ENCODE measurements around the gene NIP7. TPM values are rescaled to one million over a fixed set of nuclear protein-coding genes. Genes with fewer than 3 reads are reported as not detected.

Gene NIP7
- total and polyA plus RNA-seq, 2 donors (not counting 3 experiments of a cell fraction or from before 2014, with no cell fraction given), result 8.8 to 46.8 TPM

DNA sequence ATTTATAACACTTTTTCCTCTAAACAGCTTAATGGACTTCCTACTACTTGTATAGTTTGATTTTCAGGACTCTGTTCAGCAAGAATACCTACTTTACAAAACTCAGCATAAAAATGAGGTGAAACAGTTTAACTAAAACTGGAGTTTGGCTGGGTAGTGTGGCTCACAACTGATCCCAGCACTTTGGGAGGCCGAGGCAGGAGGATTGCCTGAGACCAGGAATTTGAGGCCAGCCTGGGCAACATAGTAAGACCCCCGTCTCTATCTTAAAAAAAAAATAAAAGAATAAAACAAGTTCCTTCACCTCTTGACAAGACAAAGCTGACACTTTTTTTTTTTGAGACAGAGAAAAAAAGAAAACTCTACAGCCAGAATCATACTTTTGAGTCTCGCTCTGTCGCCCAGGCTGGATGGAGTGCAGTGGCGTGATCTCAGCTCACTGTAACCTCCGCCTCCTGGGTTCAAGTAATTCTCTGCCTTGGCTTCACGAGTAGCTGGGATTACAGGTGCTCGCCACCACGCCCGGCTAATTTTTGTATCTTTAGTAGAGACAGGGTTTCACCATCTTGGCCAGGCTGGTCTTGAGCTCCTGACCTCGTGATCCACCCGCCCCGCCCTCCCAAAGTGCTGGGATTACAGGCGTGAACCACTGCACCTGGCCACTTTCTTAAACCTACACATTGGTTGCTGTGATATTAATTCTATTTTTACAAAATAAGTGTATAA is 11.8 kb upstream of the NIP7 start:
- H3K27ac ChIP-seq (ENCODE audit: insufficient read depth, low read depth, low read length), result no peak overlapping the region
- H3K9me1 ChIP-seq (replicated peaks; ENCODE audit: control insufficient read depth, extremely low read depth, insufficient read depth, low read length), result no peaks in the 10 kb centered on the region
- peaks cover 0 to 14% of the 10 kb centered on the region in 2 experiments for H3K36me3 ChIP-seq (ENCODE audit: control insufficient read depth in 2 of 2, extremely low read depth in 1 of 2, insufficient read depth in 2 of 2, low read length in 2 of 2)
- CTCF ChIA-PET, result interaction anchor here (1.3 to 2.4 kb wide), 2 partner anchors 17 to 177 kb away, joined by 4 to 8 read pairs; no protein-coding TSS in a partner anchor
- no peak overlapping the region for H3K9ac ChIP-seq (replicated peaks; ENCODE audit: extremely low read depth, insufficient read depth, low read length)
- H3K79me2 ChIP-seq (ENCODE audit: control insufficient read depth, insufficient read depth, low read length), result peaks cover 45% of the 10 kb centered on the region
- dilution Hi-C loops (cut with MboI; ENCODE audit: extremely low pct_ligation_motif_present, low sequenced_read_pairs) (no loop called here), intact Hi-C loops (cut with micrococcal nuclease) (no loop called here)
- no peaks in the 10 kb centered on the region for H3K27me3 ChIP-seq (ENCODE audit: control insufficient read depth in 2 of 2, insufficient read depth in 2 of 2, low read length in 2 of 2)
- TF ChIP-seq, protein P1, sequence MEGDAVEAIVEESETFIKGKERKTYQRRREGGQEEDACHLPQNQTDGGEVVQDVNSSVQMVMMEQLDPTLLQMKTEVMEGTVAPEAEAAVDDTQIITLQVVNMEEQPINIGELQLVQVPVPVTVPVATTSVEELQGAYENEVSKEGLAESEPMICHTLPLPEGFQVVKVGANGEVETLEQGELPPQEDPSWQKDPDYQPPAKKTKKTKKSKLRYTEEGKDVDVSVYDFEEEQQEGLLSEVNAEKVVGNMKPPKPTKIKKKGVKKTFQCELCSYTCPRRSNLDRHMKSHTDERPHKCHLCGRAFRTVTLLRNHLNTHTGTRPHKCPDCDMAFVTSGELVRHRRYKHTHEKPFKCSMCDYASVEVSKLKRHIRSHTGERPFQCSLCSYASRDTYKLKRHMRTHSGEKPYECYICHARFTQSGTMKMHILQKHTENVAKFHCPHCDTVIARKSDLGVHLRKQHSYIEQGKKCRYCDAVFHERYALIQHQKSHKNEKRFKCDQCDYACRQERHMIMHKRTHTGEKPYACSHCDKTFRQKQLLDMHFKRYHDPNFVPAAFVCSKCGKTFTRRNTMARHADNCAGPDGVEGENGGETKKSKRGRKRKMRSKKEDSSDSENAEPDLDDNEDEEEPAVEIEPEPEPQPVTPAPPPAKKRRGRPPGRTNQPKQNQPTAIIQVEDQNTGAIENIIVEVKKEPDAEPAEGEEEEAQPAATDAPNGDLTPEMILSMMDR (IDR thresholded peaks at IDR 0.05; ENCODE audit: extremely low read depth in 1 of 2, insufficient read depth in 1 of 2, low read depth in 1 of 2, low read length in 2 of 2), result no peak
- no peak for TF ChIP-seq FOS (IDR thresholded peaks at IDR 0.05; ENCODE audit: borderline replicate concordance, insufficient read depth, low read length)
- H4K20me1 ChIP-seq (replicated peaks; ENCODE audit: control insufficient read depth, extremely low read depth, insufficient read depth, low read length), result no peaks in the 10 kb centered on the region
- H3K4me1 ChIP-seq (ENCODE audit: control insufficient read depth, extremely low read depth, insufficient read depth, low read length), result peaks cover 21% of the 10 kb centered on the region
- no peak for DNase-seq (ENCODE audit: low read depth, low spot score)
- no peak overlapping the region for H2AFZ ChIP-seq (ENCODE audit: low read depth, low read length)
- no peak overlapping the region for H3K4me3 ChIP-seq (replicated peaks in 1 of 3; ENCODE audit: insufficient read depth in 1 of 3, low read depth in 1 of 3, low read length in 3 of 3)
- H3K9me3 ChIP-seq (replicated peaks; ENCODE audit: control insufficient read depth, insufficient read depth, low read length), result no peaks in the 10 kb centered on the region
- POLR2A ChIA-PET, result interaction anchor here (0.7 kb wide), 1 partner anchor 25 kb away, joined by 3 read pairs; no protein-coding TSS in a partner anchor
- H3K4me2 ChIP-seq (ENCODE audit: insufficient read depth, low read length), result no peak overlapping the region
- peak; percentile 49 for FAIRE-seq
- no TSS peak for BruUV-seq (replicated peaks)

GRCh38 chr16:69328854-69329316 is 10.7 kb upstream of the NIP7 start:
- H2AFZ ChIP-seq (ENCODE audit: low read depth, low read length), result no peak overlapping the region
- FAIRE-seq, result peak; percentile 76
- H3K36me3 ChIP-seq (ENCODE audit: control insufficient read depth in 2 of 2, extremely low read depth in 1 of 2, insufficient read depth in 2 of 2, low read length in 2 of 2), result peaks cover 0 to 8% of the 10 kb centered on the region in 2 experiments
- peak overlapping the region in 1 of 3 experiments; percentile 35 for H3K4me3 ChIP-seq (replicated peaks in 1 of 3; ENCODE audit: insufficient read depth in 1 of 3, low read depth in 1 of 3, low read length in 3 of 3)
- ChIA-PET POLR2A (interaction anchor here (0.6 kb wide), 1 partner anchor 12 kb away, joined by 3 read pairs; no protein-coding TSS in a partner anchor), CTCF (interaction anchor here (0.9 to 1.5 kb wide), 3 partner anchors 10 to 426 kb away, joined by 3 to 6 read pairs (median 5); partner anchors contain the start of genes COG8, NIP7 and NOB1)
- H4K20me1 ChIP-seq (replicated peaks; ENCODE audit: control insufficient read depth, extremely low read depth, insufficient read depth, low read length), result no peaks in the 10 kb centered on the region
- DNase-seq (ENCODE audit: low read depth, low spot score), result peak; percentile 44
- no peak overlapping the region for H3K27ac ChIP-seq (ENCODE audit: insufficient read depth, low read depth, low read length)
- peak overlapping the region; percentile 6 for H3K9ac ChIP-seq (replicated peaks; ENCODE audit: extremely low read depth, insufficient read depth, low read length)
- H3K9me3 ChIP-seq (replicated peaks; ENCODE audit: control insufficient read depth, insufficient read depth, low read length), result no peaks in the 10 kb centered on the region
- H3K27me3 ChIP-seq (ENCODE audit: control insufficient read depth in 2 of 2, insufficient read depth in 2 of 2, low read length in 2 of 2), result no peaks in the 10 kb centered on the region
- intact Hi-C loops (cut with micrococcal nuclease) (no loop called here), dilution Hi-C loops (cut with MboI; ENCODE audit: extremely low pct_ligation_motif_present, low sequenced_read_pairs) (no loop called here)
- H3K9me1 ChIP-seq (replicated peaks; ENCODE audit: control insufficient read depth, extremely low read depth, insufficient read depth, low read length), result no peaks in the 10 kb centered on the region
- H3K79me2 ChIP-seq (ENCODE audit: control insufficient read depth, insufficient read depth, low read length), result peaks cover 40% of the 10 kb centered on the region
- TF ChIP-seq, protein P1 (IDR thresholded peaks at IDR 0.05; ENCODE audit: extremely low read depth in 1 of 2, insufficient read depth in 1 of 2, low read depth in 1 of 2, low read length in 2 of 2), result no peak
- TF ChIP-seq JUN (IDR thresholded peaks at IDR 0.05; ENCODE audit: borderline replicate concordance, insufficient read depth, insufficient read length, low read depth), result no peak
- TF ChIP-seq GATA2 (IDR thresholded peaks at IDR 0.05; ENCODE audit: insufficient read depth, insufficient read length, low read depth, low read length), result no peak
- TF ChIP-seq EZH2 (IDR thresholded peaks at IDR 0.05; ENCODE audit: borderline replicate concordance, low read depth, low read length, severe bottlenecking), result no peak
- no peak for TF ChIP-seq MYC (IDR thresholded peaks at IDR 0.05; ENCODE audit: low read depth, low read length)
- TF ChIP-seq POLR2A (IDR thresholded peaks at IDR 0.05; ENCODE audit: low read depth, low read length), result no peak
- no peak for TF ChIP-seq FOS (IDR thresholded peaks at IDR 0.05; ENCODE audit: borderline replicate concordance, insufficient read depth, low read length)
- TF ChIP-seq, protein P2, sequence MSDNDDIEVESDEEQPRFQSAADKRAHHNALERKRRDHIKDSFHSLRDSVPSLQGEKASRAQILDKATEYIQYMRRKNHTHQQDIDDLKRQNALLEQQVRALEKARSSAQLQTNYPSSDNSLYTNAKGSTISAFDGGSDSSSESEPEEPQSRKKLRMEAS (IDR thresholded peaks at IDR 0.05; ENCODE audit: insufficient read depth, insufficient read length), result no peak
- no peak for TF ChIP-seq POLR2AphosphoS5 (IDR thresholded peaks at IDR 0.05; ENCODE audit: insufficient read depth, low read depth, low read length)
- BruUV-seq (replicated peaks), result no TSS peak
- peak overlapping the region; percentile 60 for H3K4me2 ChIP-seq (ENCODE audit: insufficient read depth, low read length)
- peaks cover 21% of the 10 kb centered on the region for H3K4me1 ChIP-seq (ENCODE audit: control insufficient read depth, extremely low read depth, insufficient read depth, low read length)
